DOHH2 (cell line): ENCODE data around the gene ADAMTS13.

Experiments used
- EZH2phosphoT487 ChIP-seq: fragments of 200-600 bp; sonication (generic); IDR thresholded peaks from 2 replicates; pipeline ENCODE4 v1.6.1; 2017; ENCODE audit warnings: borderline replicate concordance, mild to moderate bottlenecking, antibody characterized with exemption, low read length, moderate library complexity, mixed read lengths
- TF ChIP-seq, protein P1 (sequence below): fragments of 200-600 bp; sonication (generic); IDR thresholded peaks from one replicate; pipeline ENCODE4 v1.5.1; 2014; ENCODE audit warnings: antibody characterized with exemption, mild to moderate bottlenecking, low read depth, low read length; ENCODE audit not compliant: poor library complexity, severe bottlenecking

DNA sequence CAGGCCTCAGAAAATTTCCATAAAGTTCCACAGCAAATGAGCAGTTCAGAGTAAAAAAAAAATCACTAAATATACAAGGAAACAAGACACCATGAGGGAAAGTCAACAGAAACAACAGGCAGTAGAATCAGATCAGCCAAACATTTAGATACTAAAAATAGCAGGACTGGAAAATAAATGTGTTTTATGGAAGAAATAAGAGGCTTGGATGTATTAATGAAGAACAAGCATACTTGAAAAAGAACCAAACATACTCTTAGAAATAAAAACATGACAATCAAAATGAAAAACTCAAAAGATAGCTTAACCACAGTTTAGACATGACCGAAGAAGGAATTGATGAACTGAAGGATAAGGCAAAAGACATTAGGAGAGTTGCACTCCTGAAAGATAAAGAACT lies 79.9 kb downstream of the ADAMTS13 start:
- TF ChIP-seq, protein P1, sequence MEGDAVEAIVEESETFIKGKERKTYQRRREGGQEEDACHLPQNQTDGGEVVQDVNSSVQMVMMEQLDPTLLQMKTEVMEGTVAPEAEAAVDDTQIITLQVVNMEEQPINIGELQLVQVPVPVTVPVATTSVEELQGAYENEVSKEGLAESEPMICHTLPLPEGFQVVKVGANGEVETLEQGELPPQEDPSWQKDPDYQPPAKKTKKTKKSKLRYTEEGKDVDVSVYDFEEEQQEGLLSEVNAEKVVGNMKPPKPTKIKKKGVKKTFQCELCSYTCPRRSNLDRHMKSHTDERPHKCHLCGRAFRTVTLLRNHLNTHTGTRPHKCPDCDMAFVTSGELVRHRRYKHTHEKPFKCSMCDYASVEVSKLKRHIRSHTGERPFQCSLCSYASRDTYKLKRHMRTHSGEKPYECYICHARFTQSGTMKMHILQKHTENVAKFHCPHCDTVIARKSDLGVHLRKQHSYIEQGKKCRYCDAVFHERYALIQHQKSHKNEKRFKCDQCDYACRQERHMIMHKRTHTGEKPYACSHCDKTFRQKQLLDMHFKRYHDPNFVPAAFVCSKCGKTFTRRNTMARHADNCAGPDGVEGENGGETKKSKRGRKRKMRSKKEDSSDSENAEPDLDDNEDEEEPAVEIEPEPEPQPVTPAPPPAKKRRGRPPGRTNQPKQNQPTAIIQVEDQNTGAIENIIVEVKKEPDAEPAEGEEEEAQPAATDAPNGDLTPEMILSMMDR = no peak
- TF ChIP-seq EZH2phosphoT487 = no peak
